ENCODE data around the gene ADGB.

Gene ADGB

DNA sequence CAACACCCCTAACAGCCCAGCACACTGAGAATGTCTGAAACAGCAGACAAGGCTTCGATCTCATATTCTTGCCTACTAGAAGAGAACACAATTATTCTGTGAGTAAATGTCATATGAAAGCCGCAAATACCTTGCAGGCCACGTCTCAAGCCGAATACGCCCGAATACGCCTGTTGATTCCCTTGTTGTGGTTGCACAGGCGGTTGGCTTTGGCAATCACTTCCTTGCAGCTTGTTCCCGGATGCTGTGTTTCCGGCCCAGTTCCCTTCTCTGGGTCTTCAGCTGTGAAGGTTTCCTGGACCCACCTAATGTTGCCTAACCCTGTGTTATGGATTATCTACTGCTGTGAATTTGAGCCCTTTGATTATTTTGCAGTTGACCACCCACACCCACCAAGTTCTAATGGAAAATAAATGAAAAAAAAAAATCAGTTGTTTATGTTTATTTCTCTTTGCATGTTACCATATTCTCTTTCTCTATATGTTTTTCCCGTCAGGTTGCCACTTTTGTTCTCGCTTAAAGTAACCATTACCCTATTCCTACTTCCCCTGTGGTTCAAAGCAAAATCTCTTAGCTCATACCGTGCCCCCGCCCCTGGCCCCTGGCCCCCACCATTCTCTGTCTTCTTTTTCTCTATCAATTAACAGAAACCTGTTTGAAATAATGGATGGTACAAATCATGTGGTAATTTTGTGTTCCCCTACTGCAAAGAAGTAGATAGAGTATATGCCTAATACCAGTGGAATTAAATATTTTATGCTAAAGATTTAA is 172.4 kb downstream of the ADGB start:
- no peak overlapping the region for H3K4me3 ChIP-seq (ENCODE audit: low read length)
- TF ChIP-seq, protein P1, sequence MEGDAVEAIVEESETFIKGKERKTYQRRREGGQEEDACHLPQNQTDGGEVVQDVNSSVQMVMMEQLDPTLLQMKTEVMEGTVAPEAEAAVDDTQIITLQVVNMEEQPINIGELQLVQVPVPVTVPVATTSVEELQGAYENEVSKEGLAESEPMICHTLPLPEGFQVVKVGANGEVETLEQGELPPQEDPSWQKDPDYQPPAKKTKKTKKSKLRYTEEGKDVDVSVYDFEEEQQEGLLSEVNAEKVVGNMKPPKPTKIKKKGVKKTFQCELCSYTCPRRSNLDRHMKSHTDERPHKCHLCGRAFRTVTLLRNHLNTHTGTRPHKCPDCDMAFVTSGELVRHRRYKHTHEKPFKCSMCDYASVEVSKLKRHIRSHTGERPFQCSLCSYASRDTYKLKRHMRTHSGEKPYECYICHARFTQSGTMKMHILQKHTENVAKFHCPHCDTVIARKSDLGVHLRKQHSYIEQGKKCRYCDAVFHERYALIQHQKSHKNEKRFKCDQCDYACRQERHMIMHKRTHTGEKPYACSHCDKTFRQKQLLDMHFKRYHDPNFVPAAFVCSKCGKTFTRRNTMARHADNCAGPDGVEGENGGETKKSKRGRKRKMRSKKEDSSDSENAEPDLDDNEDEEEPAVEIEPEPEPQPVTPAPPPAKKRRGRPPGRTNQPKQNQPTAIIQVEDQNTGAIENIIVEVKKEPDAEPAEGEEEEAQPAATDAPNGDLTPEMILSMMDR (IDR thresholded peaks at IDR 0.05; ENCODE audit: insufficient read depth, low read depth, low read length, missing control alignments) = no peak
- DNase-seq (ENCODE audit: low read depth) = no peak

DNA sequence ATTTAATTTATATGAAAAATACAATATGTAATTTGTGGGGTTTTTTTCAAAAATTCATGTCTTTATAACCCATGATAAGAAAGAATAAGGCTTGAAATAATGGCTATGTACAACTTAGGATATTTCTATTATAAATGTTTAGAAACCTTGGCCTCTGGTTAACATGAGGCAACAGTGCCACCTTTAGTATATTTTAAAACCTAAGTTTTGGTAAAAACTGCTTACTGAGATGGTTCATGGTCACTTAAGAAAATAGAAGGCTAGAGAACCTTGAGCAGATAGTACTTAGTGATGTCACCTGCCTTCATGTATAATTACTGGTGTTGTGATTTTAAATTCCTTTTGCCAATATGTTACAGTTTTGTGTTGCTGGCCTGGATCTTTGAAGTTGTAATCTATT is 176.4 kb downstream of the ADGB start:
- H3K4me3 ChIP-seq (ENCODE audit: low read length) = no peak overlapping the region
- no peak for DNase-seq (ENCODE audit: low read depth)
- TF ChIP-seq, protein P1 (IDR thresholded peaks at IDR 0.05; ENCODE audit: insufficient read depth, low read depth, low read length, missing control alignments) = no peak

DNA sequence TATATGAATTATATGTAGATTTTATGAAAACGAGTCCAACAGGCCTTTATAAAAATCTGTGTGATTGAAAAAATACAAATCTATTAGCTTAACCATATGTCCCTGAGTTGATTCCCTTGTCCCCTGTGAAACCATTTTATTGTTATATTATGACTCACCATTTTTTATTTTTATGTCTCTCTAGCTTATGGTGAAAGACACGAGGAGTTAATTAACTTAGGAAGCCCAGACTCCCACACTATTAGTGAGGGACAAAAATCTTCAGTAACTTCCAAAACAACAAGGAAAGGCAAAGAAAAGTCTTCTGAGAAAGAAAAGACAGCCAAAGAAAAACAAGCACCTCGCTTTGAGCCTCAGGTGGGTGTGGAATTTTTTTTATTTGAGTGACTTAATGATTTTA is 183.1 kb downstream of the ADGB start:
- DNase-seq (ENCODE audit: low read depth) = no peak
- TF ChIP-seq, protein P1 (IDR thresholded peaks at IDR 0.05; ENCODE audit: insufficient read depth, low read depth, low read length, missing control alignments) = no peak
- no peak overlapping the region for H3K4me3 ChIP-seq (ENCODE audit: low read length)

DNA sequence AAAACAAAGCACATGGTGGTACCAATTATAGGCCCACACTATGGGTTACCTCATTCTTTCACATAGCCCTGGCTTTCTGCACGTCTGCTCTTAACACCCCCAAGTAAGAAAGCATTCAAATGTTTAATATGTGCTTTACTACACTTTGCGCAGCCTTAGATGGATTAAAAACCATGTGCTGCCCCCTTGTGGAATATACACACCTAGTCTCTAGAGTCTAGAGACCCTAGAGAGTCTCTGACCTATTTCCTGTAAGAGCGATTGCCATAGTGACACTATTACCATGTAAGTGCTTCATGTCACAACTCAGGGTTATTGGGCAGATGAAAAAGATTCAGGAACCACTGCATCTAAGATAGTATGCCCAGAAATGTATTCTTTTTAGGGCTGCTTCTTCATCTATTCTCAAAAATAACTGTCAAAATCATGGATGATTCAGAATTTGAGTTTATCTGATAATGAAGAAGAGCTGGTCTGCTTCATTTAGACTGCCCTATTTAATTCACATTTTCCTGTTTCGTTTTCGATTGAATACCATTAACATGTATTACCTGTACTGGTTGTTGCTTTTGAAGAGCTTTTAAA is 186.3 kb downstream of the ADGB start:
- TF ChIP-seq, protein P1 (IDR thresholded peaks at IDR 0.05; ENCODE audit: insufficient read depth, low read depth, low read length, missing control alignments) = peak; percentile 64

DNA sequence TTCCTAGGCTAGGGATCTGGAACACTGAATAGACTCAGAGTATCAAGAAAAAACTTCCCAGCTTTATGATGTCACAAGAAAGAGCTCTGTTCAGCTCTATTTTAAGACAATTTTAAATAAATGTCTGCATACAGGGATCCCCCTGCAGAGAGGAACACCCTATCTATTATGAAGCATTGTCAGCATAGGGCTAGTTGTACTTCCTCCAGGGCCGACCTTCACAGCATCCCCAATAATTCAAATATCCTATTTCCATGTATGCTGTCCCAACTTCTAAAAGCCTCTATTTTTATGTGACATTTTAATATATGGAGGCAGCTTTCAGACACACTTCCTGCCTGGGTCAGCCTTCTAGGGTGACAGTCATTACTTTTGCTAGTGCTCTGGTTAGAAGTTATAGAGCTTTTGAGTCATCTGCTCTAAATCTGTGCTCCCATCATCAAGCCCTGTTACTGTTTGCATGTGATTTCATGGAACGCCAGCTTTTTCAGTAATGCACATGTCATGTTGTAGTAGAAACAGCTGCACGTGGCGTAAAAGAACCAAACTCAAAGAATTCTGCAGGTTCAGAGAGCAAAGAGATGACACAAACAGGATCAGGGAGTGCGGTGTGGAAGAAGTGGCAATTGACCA is 189.2 kb downstream of the ADGB start:
- DNase-seq (ENCODE audit: low read depth) = no peak
- no peak overlapping the region for H3K4me3 ChIP-seq (ENCODE audit: low read length)
- TF ChIP-seq, protein P1 (IDR thresholded peaks at IDR 0.05; ENCODE audit: insufficient read depth, low read depth, low read length, missing control alignments) = no peak

More for the DNA sequence above, 186.3 kb downstream of the ADGB start:
- H3K4me3 ChIP-seq (ENCODE audit: low read length) = no peak overlapping the region
- DNase-seq (ENCODE audit: low read depth) = peak; percentile 55

DNA sequence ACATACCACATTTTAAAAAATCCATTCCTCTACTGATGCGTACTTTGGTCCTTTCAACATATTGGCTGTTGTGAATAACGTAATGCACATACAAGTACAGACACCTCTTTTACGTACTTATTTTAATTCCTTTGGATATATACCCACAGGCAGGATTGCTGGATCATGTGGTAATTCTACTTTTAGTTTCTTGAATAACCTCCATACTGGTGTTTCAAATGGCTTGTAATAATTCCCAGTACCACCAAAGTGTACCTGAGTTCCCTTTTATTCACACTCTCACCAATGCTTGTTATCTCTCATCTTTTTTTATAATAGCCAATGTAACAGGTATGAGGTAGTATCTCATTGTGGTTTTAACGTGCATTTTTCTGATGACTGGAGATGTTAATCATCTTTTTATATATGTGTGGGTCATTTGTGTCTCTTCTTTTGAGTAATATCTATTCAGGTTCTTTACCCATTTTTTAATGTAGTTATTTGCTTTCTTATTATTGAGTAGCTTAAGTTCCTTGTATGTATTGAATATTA is 191.9 kb downstream of the ADGB start:
- DNase-seq (ENCODE audit: low read depth) = peak; percentile 17
- TF ChIP-seq, protein P1 (IDR thresholded peaks at IDR 0.05; ENCODE audit: insufficient read depth, low read depth, low read length, missing control alignments) = no peak
- no peak overlapping the region for H3K4me3 ChIP-seq (ENCODE audit: low read length)

Measured in epithelial cell of esophagus (primary cell).